Left lung (tissue), 14 donors: ENCODE results near the gene CORT. TPM values are rescaled to one million over a fixed set of nuclear protein-coding genes. Genes with fewer than 3 reads are reported as not detected.
A peak's percentile ranks its signal among the peaks of the same experiment; 100 is the strongest.

Experiments
- ATAC-seq: fragments of 200-7000 bp; cut with Tn5 transposase; one replicate; pipeline ENCODE4 v1.9.1; 2020; ENCODE audit warnings: moderate library complexity
- DNase-seq, 4 donors: peaks; one replicate each; pipeline ENCODE4 v3.0.0-alpha.2; 2013 to 2020
- H3K27ac ChIP-seq, 2 donors: fragments of 200-600 bp; sonication (generic) in 1 of 2; one replicate each; pipeline versions ENCODE4 v1.5.0 to v1.8.0; 2020 to 2021
- H3K27me3 ChIP-seq, 2 donors: fragments of 200-600 bp; sonication (generic) in 1 of 2; one replicate each; pipeline versions ENCODE4 v1.5.0 to v1.8.0; 2020 to 2021
- H3K36me3 ChIP-seq, 2 donors: fragments of 200-600 bp; sonication (generic) in 1 of 2; one replicate each; pipeline versions ENCODE4 v1.5.0 to v1.8.0; 2020 to 2021
- H3K4me1 ChIP-seq, 2 donors: fragments of 200-600 bp; one replicate each; pipeline ENCODE4 v1.8.0; 2021
- H3K4me3 ChIP-seq, 2 donors: fragments of 200-600 bp; sonication (generic) in 1 of 2; one replicate each; pipeline versions ENCODE4 v1.5.0 to v1.8.0; 2020 to 2021; ENCODE audit warnings: mild to moderate bottlenecking in 1 of 2
- H3K9me3 ChIP-seq, 2 donors: fragments of 200-600 bp; sonication (generic) in 1 of 2; one replicate each; pipeline versions ENCODE4 v1.5.0 to v1.8.0; 2020 to 2021
- intact Hi-C, 2 donors: fragments of 100-400 bp; cut with DNase I; formaldehyde crosslinking; loops; one replicate each; pipeline versions ENCODE4 v1.11.2 to v1.14.2; 2022
- long read RNA-seq, 12 donors: library from polyadenylated mRNA in 2 of 12; unstranded in 2 of 12; transcript quantifications; one replicate each; pipeline ENCODE4 v2.0.0 and lab custom pipeline, GENCODE V29; 2019 to 2026
- polyA plus RNA-seq, 6 donors: library from polyadenylated mRNA; unstranded; fragments of 120-200 nt; gene quantifications; one replicate each; pipeline ENCODE4 v1.2.1, GENCODE V29; 2013; ENCODE audit not compliant: insufficient read length in 6 of 6
- total RNA-seq, 2 donors: library from RNA; stranded (reverse); fragmentation: NEBNext Ultra II Directional; extraction: Animal tissue kit (Norgen Biotek cat#: 25700); gene quantifications; one replicate each; pipeline ENCODE4 v1.2.1, GENCODE V29; 2021
- TF ChIP-seq, protein P1 (sequence below), 2 donors: fragments of 200-600 bp; sonication (generic) in 1 of 2; IDR thresholded peaks; one replicate each; pipeline versions ENCODE4 v1.5.0 to v1.8.0; 2021; ENCODE audit warnings: antibody characterized with exemption in 2 of 2
- donor health status: DM: no; HTN: yes; CAD: no.
- donor health status: DM: no; HTN: no; CAD: no.

CORT gene
- under 1 TPM; 0.37 to 0.44 TPM for total RNA-seq
- polyA plus RNA-seq: 1 to 10 TPM; 1.4 to 1.9 (median 1.7) TPM
- long read RNA-seq, donor 1: 0 reads
- long read RNA-seq, donor 2, partial matches to known transcripts: 0 of 1 reads
- long read RNA-seq, donor 2, other reads (novel, unspliced or antisense): 0 of 1 reads
- long read RNA-seq, donor 3: 0 reads
- long read RNA-seq, donor 4: 0 reads
- long read RNA-seq, donor 5: 0 reads
- long read RNA-seq, donor 6: 0 reads
- long read RNA-seq, donor 7: 0 reads
- long read RNA-seq, donor 8, partial matches to known transcripts: 0 of 1 reads
- long read RNA-seq, donor 8, other reads (novel, unspliced or antisense): 0 of 1 reads
- long read RNA-seq, donor 9: 0 reads
- long read RNA-seq, donor 10: 0 reads
- long read RNA-seq, donor 11, partial matches to known transcripts: 0 of 1 reads
- long read RNA-seq, donor 11, other reads (novel, unspliced or antisense): 0 of 1 reads
- long read RNA-seq, donor 12: 0 reads

GRCh38 chr1:10449751-10450150 lies at the start of gene CORT:
Gene CORT (plus strand): TSS chr1:10450031. CDS start chr1:10450224, 193 bp downstream.
- Histone ChIP-seq H3K4me3 (no peak within 1 kb of the TSS), H3K9me3 (peaks cover 0 to 1% of the 10 kb centered on the region in 2 donors), H3K4me1 (peaks cover 0 to 6% of the 10 kb centered on the region in 2 donors), H3K36me3 (no peaks in the 10 kb centered on the region), H3K27ac (no peak within 1 kb of the TSS), H3K27me3 (peaks cover 0 to 9% of the 10 kb centered on the region in 2 donors)
- intact Hi-C loops: no loop called here
- DNase-seq: no peak
- TF ChIP-seq, protein P1, sequence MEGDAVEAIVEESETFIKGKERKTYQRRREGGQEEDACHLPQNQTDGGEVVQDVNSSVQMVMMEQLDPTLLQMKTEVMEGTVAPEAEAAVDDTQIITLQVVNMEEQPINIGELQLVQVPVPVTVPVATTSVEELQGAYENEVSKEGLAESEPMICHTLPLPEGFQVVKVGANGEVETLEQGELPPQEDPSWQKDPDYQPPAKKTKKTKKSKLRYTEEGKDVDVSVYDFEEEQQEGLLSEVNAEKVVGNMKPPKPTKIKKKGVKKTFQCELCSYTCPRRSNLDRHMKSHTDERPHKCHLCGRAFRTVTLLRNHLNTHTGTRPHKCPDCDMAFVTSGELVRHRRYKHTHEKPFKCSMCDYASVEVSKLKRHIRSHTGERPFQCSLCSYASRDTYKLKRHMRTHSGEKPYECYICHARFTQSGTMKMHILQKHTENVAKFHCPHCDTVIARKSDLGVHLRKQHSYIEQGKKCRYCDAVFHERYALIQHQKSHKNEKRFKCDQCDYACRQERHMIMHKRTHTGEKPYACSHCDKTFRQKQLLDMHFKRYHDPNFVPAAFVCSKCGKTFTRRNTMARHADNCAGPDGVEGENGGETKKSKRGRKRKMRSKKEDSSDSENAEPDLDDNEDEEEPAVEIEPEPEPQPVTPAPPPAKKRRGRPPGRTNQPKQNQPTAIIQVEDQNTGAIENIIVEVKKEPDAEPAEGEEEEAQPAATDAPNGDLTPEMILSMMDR (IDR thresholded peaks at IDR 0.05): no peak
- ATAC-seq: no peak

GRCh38 chr1:10401281-10401680 lies 48.5 kb upstream of the CORT start:
- peak overlapping the region in 1 of 2 donors; percentile 97 for H3K27ac ChIP-seq
- intact Hi-C loops: no loop called here
- peaks cover 0 to 53% of the 10 kb centered on the region in 2 donors for H3K36me3 ChIP-seq
- TF ChIP-seq, protein P1 (IDR thresholded peaks at IDR 0.05): no peak
- ATAC-seq: no peak
- peak overlapping the region in 1 of 2 donors; percentile 84 for H3K4me3 ChIP-seq
- H3K4me1 ChIP-seq: peaks cover 0 to 58% of the 10 kb centered on the region in 2 donors
- no peak for DNase-seq
- H3K9me3 ChIP-seq: no peaks in the 10 kb centered on the region
- no peaks in the 10 kb centered on the region for H3K27me3 ChIP-seq

DNA sequence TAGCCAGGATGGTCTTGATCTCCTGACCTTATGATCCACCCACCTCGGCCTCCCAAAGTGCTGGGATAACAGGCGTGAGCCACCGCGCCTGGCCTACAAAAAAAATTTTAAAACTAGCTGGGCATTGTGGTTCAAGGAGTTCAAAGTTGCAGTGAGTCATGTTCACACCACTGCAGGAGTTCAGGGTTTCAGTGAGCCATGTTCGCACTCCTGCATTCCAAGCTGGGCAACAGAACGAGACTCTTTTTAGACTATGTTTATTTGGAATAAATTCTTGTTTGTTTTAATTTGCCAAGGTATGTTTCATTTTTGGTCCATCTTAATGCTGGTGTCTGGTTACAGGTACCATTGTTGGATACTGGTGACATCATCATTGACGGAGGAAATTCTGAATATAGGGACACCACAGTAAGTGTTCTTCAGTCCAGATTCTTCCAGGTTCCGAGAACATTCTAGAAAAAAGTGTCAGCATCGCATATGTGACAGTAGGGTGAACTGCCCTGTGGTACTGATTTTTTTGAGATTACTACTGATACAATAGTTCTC lies 47.0 kb upstream of the CORT start:
- Histone ChIP-seq H3K4me3 (no peak overlapping the region), H3K4me1 (peaks cover 0 to 50% of the 10 kb centered on the region in 2 donors), H3K27me3 (no peaks in the 10 kb centered on the region), H3K36me3 (peaks cover 0 to 69% of the 10 kb centered on the region in 2 donors), H3K27ac (no peak overlapping the region), H3K9me3 (no peaks in the 10 kb centered on the region)
- intact Hi-C loops: no loop called here
- no peak for ATAC-seq
- no peak for DNase-seq
- TF ChIP-seq, protein P1 (IDR thresholded peaks at IDR 0.05): no peak

DNA sequence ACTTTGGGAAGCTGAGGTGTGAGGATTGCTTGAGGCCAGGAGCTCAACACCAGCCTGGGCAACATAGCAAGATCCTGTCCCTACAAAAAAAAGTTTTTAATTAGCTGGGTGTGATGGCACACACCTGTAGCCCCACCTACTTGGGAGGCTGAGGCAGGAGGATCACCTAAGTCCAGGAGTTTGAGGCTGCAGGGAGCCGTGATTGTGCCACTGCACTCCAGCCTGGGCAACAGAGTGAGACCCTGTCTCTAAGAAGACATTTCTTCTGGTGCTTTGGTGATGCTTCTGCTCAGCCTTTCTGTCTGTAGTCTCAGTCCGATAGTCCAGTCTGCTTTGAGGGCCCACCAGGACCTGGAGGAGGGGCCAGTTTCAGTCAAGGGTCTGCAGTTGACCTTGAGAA lies 42.6 kb upstream of the CORT start:
- Histone ChIP-seq H3K9me3 (no peaks in the 10 kb centered on the region), H3K4me3 (no peak overlapping the region), H3K4me1 (peaks cover 0 to 17% of the 10 kb centered on the region in 2 donors), H3K27ac (peak overlapping the region in 1 of 2 donors; percentile 18), H3K27me3 (no peaks in the 10 kb centered on the region), H3K36me3 (peaks cover 0 to 99% of the 10 kb centered on the region in 2 donors)
- TF ChIP-seq, protein P1 (IDR thresholded peaks at IDR 0.05): no peak
- ATAC-seq (no peak), DNase-seq (no peak)
- intact Hi-C loops: no loop called here
